ENCODE measurements around the gene ABI3.

- TF ChIP-seq CTCF (conservative IDR thresholded peaks at IDR 0.05; ENCODE audit: low read depth, low read length) (no peak), EZH2 (IDR thresholded peaks at IDR 0.05; ENCODE audit: low read length, unreplicated experiment) (no peak), EZH2phosphoT487 (IDR thresholded peaks at IDR 0.05; ENCODE audit: borderline replicate concordance, low read length) (no peak)
Measured at GRCh38 chr17:49223168-49223516, 12.6 kb downstream of the ABI3 start.

Measured in PC-3 (cell line).